ENCODE measurements around the gene FAM222A. TPM values are rescaled to one million over a fixed set of nuclear protein-coding genes. Genes with fewer than 3 reads are reported as not detected.

Gene FAM222A
- total RNA-seq, 1 experiment from 2014 or later: 1.6 TPM

GRCh38 chr12:109803678-109804077, 90.1 kb downstream of the FAM222A start (continued):
- TF ChIP-seq USF2 (CRISPR knock-in tag; IDR thresholded peaks at IDR 0.05) (no peak), FOXK1 (CRISPR knock-in tag; IDR thresholded peaks at IDR 0.05) (no peak), ARID4B (CRISPR knock-in tag; IDR thresholded peaks at IDR 0.05; ENCODE audit: borderline replicate concordance) (no peak), NR3C1 (CRISPR knock-in tag; conservative IDR thresholded peaks at IDR 0.05; ENCODE audit: low read depth) (no peak), E2F4 (CRISPR knock-in tag; IDR thresholded peaks at IDR 0.05; ENCODE audit: borderline replicate concordance, low read depth) (no peak), SP1 (CRISPR knock-in tag; conservative IDR thresholded peaks at IDR 0.05) (no peak), IRF1 (CRISPR knock-in tag; IDR thresholded peaks at IDR 0.05) (no peak), ZNF121 (CRISPR knock-in tag; IDR thresholded peaks at IDR 0.05) (no peak), JAZF1 (CRISPR knock-in tag; IDR thresholded peaks at IDR 0.05) (no peak)

- ChIA-PET CTCF (interaction anchor here (0.6 to 3.8 kb wide), 23 partner anchors 10 to 1041 kb away, joined by 3 to 68 read pairs (median 4); partner anchors contain the start of gene TRPV4), POLR2A (no interaction called here)
- H3K9me3 Mint-ChIP-seq: no peaks in the 10 kb centered on the region
- H3K36me3 Mint-ChIP-seq: no peaks in the 10 kb centered on the region
- no peak for TF ChIP-seq ATF3 (CRISPR knock-in tag; conservative IDR thresholded peaks at IDR 0.05)
- no peak for TF ChIP-seq PREB (CRISPR knock-in tag; IDR thresholded peaks at IDR 0.05; ENCODE audit: borderline replicate concordance)
- peak; percentile 96 for TF ChIP-seq CTCF (IDR thresholded peaks at IDR 0.05)
- no peak for TF ChIP-seq FOXP4 (CRISPR knock-in tag; IDR thresholded peaks at IDR 0.05)
- no peak for TF ChIP-seq JAZF1 (CRISPR knock-in tag; IDR thresholded peaks at IDR 0.05)
- H3K27me3 Mint-ChIP-seq (ENCODE audit: low read depth): no peaks in the 10 kb centered on the region
- DNase-seq (ENCODE audit: low spot score) (peak; percentile 82), ATAC-seq (peak; percentile 89)
- no peak overlapping the region for H3K27ac Mint-ChIP-seq
- H3K4me3 Mint-ChIP-seq: no peak overlapping the region
- no peaks in the 10 kb centered on the region for H3K4me1 Mint-ChIP-seq
Measured at GRCh38 chr12:109804820-109805761, 91.5 kb downstream of the FAM222A start.

All from WTC11 (cell line).